Right atrium auricular region (tissue), 2 donors: Measurements from ENCODE around the gene VEGFB. TPM values are rescaled to one million over a fixed set of nuclear protein-coding genes. Genes with fewer than 3 reads are reported as not detected.

Source experiments
- DNase-seq: peaks from one replicate; pipeline ENCODE4 v3.0.0-alpha.2; 2019; ENCODE audit warnings: low spot score
- H3K27ac ChIP-seq, 2 donors: fragments of 200-600 bp; sonication (generic); 1 replicate in 1 of 2; 2 replicates in 1 of 2; pipeline ENCODE4 v1.5.1; 2016 to 2019
- H3K27me3 ChIP-seq, 2 donors: fragments of 200-600 bp; sonication (generic); one replicate each; pipeline versions ENCODE4 v1.5.1 to v1.6.0; 2017 to 2019
- H3K36me3 ChIP-seq: fragments of 200-600 bp; sonication (generic); one replicate; pipeline ENCODE4 v1.5.1; 2016
- H3K4me1 ChIP-seq, 2 donors: fragments of 200-600 bp; sonication (generic); one replicate each; pipeline versions ENCODE4 v1.5.1 to v1.6.0; 2017 to 2019
- H3K4me3 ChIP-seq, 2 donors: fragments of 200-600 bp; sonication (generic); 1 replicate in 1 of 2; 2 replicates in 1 of 2; pipeline ENCODE4 v1.5.1; 2017 to 2019; ENCODE audit warnings: mild to moderate bottlenecking in 1 of 2, moderate library complexity in 1 of 2
- H3K9me3 ChIP-seq, 2 donors: fragments of 200-600 bp; sonication (generic); one replicate each; pipeline ENCODE4 v1.5.1; 2019
- CTCF ChIP-seq, 2 donors: fragments of 200-600 bp; sonication (generic); IDR thresholded peaks; one replicate each; pipeline ENCODE4 v1.5.1; 2019; ENCODE audit warnings: antibody characterized with exemption in 2 of 2
- total RNA-seq, 2 donors: library from RNA; depleted of rRNA; stranded (reverse); fragments of >200 nt; gene quantifications; one replicate each; pipeline ENCODE4 v1.1.0, GENCODE V29; 2016

Gene VEGFB
- total RNA-seq, 2 donors from 2014 or later = 153 to 201 TPM

GRCh38 chr11:64223001-64223651 is 11.3 kb upstream of the VEGFB start:
- no peak overlapping the region for H3K27ac ChIP-seq
- no peaks in the 10 kb centered on the region for H3K27me3 ChIP-seq
- no peak for DNase-seq
- peaks cover 17% of the 10 kb centered on the region for H3K36me3 ChIP-seq
- TF ChIP-seq CTCF (IDR thresholded peaks at IDR 0.05) = no peak
- H3K9me3 ChIP-seq = no peaks in the 10 kb centered on the region
- H3K4me1 ChIP-seq = peaks cover 0 to 30% of the 10 kb centered on the region in 2 donors
- H3K4me3 ChIP-seq = no peak overlapping the region

- H3K4me3 ChIP-seq = no peak overlapping the region
- no peaks in the 10 kb centered on the region for H3K27me3 ChIP-seq
- no peak for DNase-seq
- peaks cover 0 to 35% of the 10 kb centered on the region in 2 donors for H3K4me1 ChIP-seq
- TF ChIP-seq CTCF (IDR thresholded peaks at IDR 0.05) = no peak
- H3K9me3 ChIP-seq = no peaks in the 10 kb centered on the region
- H3K27ac ChIP-seq = no peak overlapping the region
- peaks cover 17% of the 10 kb centered on the region for H3K36me3 ChIP-seq
These were observed 10.1 kb upstream of the VEGFB start for GRCh38 chr11:64224151-64224890.

GRCh38 chr11:64224891-64225607 is 9.3 kb upstream of the VEGFB start:
- Histone ChIP-seq H3K9me3 (no peaks in the 10 kb centered on the region), H3K27me3 (no peaks in the 10 kb centered on the region), H3K4me1 (peaks cover 0 to 43% of the 10 kb centered on the region in 2 donors), H3K4me3 (peak overlapping the region; percentile 85 to 89), H3K27ac (peak overlapping the region; percentile 91 to 97), H3K36me3 (peaks cover 16% of the 10 kb centered on the region)
- TF ChIP-seq CTCF (IDR thresholded peaks at IDR 0.05) = no peak
- DNase-seq = no peak

GRCh38 chr11:64225608-64226506 is 8.5 kb upstream of the VEGFB start, which contains the start of the genes NUDT22 and TRPT1:
TSS of gene NUDT22 (plus strand) at chr11:64226274. CDS start at chr11:64226653, 379 bp downstream.
TSS of gene TRPT1 (minus strand) at chr11:64226186. CDS start at chr11:64225860, 326 bp downstream.
- H3K27me3 ChIP-seq = no peaks in the 10 kb centered on the region
- peak; percentile 93 for DNase-seq
- H3K9me3 ChIP-seq = no peaks in the 10 kb centered on the region
- peak within 1 kb of the TSS; percentile 85 to 89 for H3K4me3 ChIP-seq
- peaks cover 0 to 46% of the 10 kb centered on the region in 2 donors for H3K4me1 ChIP-seq
- H3K36me3 ChIP-seq = peaks cover 8% of the 10 kb centered on the region
- TF ChIP-seq CTCF (IDR thresholded peaks at IDR 0.05) = peak in 1 of 2 donors; percentile 50
- H3K27ac ChIP-seq = peak within 1 kb of the TSS; percentile 91 to 97

- Histone ChIP-seq H3K36me3 (peaks cover 5% of the 10 kb centered on the region), H3K4me3 (peak overlapping the region; percentile 85 to 89)
These were observed 7.8 kb upstream of the VEGFB start for GRCh38 chr11:64226507-64227051.

More at GRCh38 chr11:64226507-64227051, 7.8 kb upstream of the VEGFB start:
- Histone ChIP-seq H3K27me3 (no peaks in the 10 kb centered on the region), H3K27ac (peak overlapping the region; percentile 91 to 97), H3K4me1 (peaks cover 0 to 53% of the 10 kb centered on the region in 2 donors), H3K9me3 (no peaks in the 10 kb centered on the region)
- no peak for TF ChIP-seq CTCF (IDR thresholded peaks at IDR 0.05)
- no peak for DNase-seq
